Stimulated activated CD4-positive, alpha-beta T cell treated with anti-CD3 and anti-CD28 coated beads, Interleukin-15, amount 100 ng/mL, for 1 hour (primary cell): ENCODE measurements around the gene APOC4.
"Not testable (repeated sequence)": the region's sequence is repeated elsewhere in the genome, so short reads cannot be mapped to it uniquely, and the experiment has no call there.

Experiments
- DNase-seq, 2 donors: peaks; one replicate each; pipeline ENCODE4 v3.0.0-alpha.2; 2020; ENCODE audit warnings: low read depth in 1 of 2, low spot score in 1 of 2

The APOC4 gene

DNA sequence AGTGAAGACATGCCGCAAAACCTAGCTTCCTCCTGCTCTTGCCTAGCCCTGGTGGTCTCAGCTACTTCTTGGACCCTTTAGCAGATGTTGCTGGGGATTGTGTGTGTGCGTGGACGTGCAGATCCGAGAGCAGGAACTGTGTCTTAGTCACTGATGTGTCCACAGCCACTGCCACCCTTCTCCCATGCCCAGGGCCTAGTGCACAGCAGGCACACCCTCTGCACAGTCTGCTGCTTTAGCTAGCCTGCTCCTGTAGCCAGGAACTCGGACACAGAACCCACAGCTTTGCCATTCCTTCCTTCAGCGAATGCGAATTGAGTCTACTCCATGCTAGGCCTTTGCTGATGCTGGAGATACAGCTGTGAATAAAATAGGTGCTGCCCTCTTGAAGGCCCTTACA is 15.5 kb downstream of the APOC4 start:
- DNase-seq: no peak

DNA sequence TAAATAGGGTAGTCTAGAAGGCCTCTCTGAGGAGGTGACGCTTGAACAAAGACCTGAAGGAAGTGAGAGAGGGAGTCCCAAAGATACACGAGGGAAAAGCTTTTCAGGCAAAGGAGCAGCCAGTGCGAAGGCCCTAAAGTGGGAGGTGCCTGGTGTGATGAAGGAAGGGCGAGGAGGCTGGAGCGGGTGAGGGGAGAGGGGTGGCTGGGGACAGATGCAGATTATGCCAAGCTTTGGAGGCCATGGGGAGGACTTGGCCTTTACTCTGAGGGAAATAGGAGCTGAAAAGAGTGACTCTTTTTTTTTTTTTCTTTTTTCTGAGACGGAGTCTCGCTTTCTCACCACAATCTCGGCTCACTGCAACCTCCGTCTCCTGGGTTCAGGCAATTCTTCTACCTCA is 16.1 kb downstream of the APOC4 start:
- DNase-seq: no peak

- no peak for DNase-seq
Observed at GRCh38 chr19:44959691-44960090, 17.7 kb downstream of the APOC4 start.

GRCh38 chr19:44960906-44961728 is 19.1 kb downstream of the APOC4 start:
- DNase-seq: no peak

GRCh38 chr19:44961821-44962220 is 19.8 kb downstream of the APOC4 start:
- no peak for DNase-seq

GRCh38 chr19:44968118-44968517 is 26.1 kb downstream of the APOC4 start:
- DNase-seq: no peak

- no peak for DNase-seq
Observed at GRCh38 chr19:44968670-44969069, 26.6 kb downstream of the APOC4 start.

GRCh38 chr19:44969437-44969836 is 27.4 kb downstream of the APOC4 start:
- DNase-seq: no peak

- not testable (repeated sequence) for DNase-seq
Observed at GRCh38 chr19:44971451-44971850, 29.4 kb downstream of the APOC4 start.

- DNase-seq: no peak
Observed at GRCh38 chr19:44972802-44973201, 30.8 kb downstream of the APOC4 start.

DNA sequence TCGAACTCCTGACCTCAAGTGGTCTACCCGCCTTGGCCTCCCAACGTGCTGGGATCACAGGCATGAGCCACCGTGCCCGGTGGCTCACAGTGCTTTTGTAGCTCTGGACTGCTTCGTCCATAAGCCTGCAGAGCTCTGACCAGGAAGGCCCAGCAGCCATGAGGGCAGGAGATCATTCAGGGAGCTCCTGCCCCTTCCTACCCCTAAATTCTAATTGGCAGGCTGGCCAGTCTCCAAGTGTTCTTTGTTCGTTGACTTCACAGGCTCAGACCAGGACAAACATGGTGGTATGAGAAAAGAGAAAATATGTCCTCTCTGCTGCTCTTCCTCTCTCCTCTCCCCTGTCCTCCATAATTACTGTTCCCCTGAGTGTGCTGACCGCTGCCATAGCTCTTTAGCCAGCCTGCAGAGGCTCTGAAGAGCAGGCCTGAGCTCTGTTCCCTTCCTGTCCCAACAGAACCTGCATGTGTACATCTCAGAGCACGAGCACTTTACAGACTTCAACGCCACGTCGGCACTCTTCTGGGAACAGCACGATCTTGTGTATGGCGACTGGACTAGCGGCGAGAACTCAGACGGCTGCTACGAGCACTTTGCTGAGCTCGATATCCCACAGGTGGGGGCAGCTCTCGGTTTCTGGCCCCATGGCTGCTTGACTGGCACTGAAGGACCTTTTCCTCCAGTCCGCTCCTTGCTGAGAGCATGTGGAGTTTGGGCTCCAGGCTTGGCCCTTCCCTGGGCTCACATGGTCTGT is 32.1 kb downstream of the APOC4 start:
- DNase-seq: no peak

DNA sequence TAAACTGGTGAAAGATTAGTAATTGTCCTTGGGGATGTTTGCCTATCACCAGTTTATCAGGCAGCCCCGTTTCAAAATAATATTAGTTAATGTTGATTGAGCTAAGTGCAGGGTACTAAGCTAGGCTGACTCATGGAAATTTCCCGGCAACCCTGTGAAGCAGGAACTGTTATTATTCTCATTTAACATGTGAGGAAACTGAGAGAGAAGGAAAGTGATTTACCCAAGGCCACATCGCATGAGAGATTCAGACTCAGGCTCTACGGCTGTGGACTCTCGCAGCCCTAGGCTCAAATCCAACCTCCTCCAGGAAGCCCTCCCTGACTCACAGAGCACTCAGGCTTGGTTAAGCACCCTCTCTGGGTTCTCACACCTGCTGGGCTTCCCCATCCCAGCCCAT is 32.8 kb downstream of the APOC4 start:
- no peak for DNase-seq

DNA sequence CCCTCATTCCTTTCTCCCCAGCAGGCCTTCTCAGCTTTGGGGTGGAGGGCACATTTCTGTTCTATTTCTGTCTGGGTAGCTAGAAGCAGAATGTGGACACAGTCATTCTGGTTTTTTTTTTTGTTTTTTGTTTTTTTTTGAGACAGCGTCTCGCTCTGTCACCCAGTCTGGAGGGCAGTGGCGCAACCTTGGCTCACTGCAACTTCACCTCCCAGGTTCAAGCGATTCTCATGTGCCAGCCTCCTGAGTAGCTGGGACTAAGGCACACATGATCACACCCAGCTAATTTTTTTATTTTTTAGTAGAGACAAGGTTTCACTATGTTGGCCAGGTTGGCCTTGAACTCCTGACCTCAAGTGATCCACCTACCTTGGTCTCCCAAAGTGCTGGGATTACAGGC is 33.4 kb downstream of the APOC4 start:
- DNase-seq: no peak

DNA sequence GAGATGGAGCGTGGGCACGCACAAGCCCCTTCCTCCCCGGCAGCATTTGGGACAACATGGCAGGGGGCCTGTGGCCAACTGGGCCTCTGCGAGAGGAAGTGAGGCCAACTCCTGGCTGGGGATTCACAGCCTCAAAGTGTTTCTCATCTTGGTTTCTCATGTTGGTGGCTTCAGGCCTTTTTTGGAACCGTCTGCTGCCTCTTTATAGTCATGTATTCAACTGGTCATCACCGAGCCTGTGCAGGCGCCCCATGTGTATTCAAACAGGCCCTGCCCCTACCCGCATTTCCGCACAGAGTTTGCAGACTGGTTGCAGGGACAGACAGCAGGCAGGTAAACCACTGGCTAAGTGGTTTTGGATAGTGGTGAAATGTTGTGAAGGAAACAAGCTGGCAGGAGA is 42.0 kb downstream of the APOC4 start:
- DNase-seq: no peak

GRCh38 chr19:44985445-44985844 is 43.4 kb downstream of the APOC4 start:
- DNase-seq: no peak

DNA sequence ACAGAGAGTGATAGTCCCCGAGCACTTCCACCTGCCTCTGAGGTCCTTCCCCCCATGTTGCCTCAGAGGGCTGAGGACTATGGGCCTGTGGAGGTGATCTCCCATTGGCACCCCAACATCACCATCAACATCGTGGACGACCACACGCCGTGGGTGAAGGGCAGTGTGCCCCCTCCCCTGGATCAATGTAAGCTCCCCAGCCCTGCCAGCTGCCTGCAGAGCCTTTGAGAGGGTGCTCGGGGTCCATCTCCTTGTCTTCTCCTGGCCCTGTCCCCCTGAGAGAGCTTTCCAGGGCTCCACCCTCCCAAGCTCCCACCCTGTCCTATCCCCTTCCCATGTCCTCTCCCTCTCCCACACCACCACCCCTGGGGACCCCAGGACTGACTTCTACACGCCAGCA is 44.4 kb downstream of the APOC4 start:
- no peak for DNase-seq

GRCh38 chr19:44987148-44987675 is 45.2 kb downstream of the APOC4 start:
- no peak for DNase-seq

- DNase-seq: no peak
Observed at GRCh38 chr19:44988273-44988672, 46.2 kb downstream of the APOC4 start.

DNA sequence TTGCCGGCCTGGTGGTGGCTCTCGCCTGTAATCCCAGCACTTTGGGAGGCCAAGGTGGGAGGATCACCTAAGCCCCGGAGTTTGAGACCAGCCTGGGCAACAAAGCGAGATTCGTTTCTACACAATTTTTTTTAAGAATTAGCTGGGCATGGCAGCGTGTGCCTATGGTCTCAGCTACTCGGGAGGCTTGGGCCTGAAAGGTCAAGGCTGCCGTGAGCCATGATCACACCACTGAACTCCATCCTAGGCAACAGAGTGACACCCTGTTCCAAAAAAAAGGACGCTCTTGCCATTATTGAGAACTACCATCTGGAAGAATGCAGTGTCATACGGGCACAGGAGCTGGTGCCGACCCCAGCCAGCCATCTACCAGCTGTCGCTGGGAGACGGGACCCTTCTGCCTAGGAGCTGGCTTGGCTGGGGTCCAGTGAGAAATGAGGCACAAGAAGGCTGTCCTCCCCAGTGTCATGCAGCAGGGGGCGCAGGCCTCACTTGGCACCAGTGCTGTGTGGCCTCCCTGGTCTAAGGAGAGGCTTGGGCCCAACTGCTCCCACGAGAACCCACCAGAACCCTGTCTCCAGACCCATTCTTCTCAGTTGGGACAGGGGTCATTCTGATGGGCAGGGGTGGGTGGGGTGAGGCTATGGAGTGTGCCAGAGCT is 47.0 kb downstream of the APOC4 start:
- peak; percentile 35 to 55 for DNase-seq

DNA sequence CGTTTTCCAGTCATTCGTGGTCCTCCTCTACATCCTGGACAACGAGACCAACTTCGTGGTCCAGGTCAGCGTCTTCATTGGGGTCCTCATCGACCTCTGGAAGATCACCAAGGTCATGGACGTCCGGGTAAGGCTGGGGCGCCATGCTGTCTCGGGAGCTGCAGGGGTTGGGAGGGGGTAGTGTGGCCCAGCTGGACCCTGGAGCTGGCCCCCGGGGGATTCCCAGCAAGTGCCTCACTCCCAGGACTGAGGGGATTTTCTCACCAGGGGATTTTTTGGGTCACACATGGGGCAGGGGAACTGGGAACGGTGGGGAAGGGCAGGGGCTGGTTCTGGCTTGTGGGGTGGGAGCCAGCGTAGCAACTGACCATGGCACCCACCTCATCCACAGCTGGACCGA is 48.4 kb downstream of the APOC4 start:
- DNase-seq: no peak

GRCh38 chr19:44990966-44991365 is 48.9 kb downstream of the APOC4 start:
- DNase-seq: no peak
